ENCODE measurements around the gene TMEM74B. TPM values are rescaled to one million over a fixed set of nuclear protein-coding genes. Genes with fewer than 3 reads are reported as not detected.

Gene TMEM74B
- total and polyA plus RNA-seq, 2 of the 8 experiments (the other 6 are each of a cell fraction or from before 2014, with no cell fraction given): 4.0 to 6.4 TPM

- Histone ChIP-seq H3K27me3 (replicated peaks in 1 of 4; ENCODE audit: control insufficient read depth in 3 of 4, extremely low read depth in 1 of 4, insufficient read depth in 3 of 4, low read length in 3 of 4) (no peaks in the 10 kb centered on the region; a peak in 1 of 7 replicates), H2BK5ac (ENCODE audit: low read depth, low read length) (no peak overlapping the region), H3K56ac (replicated peaks; ENCODE audit: insufficient read length, low read depth, low read length) (no peak overlapping the region), H3K4me2 (ENCODE audit: insufficient read depth in 1 of 2, low read depth in 2 of 2, low read length in 2 of 2) (no peak overlapping the region), H3K9me3 (ENCODE audit: insufficient read depth in 2 of 2, low read depth in 1 of 2, low read length in 1 of 2) (no peaks in the 10 kb centered on the region), H4K5ac (ENCODE audit: insufficient read length, low read depth, low read length) (no peak overlapping the region), H3K4me1 (replicated peaks in 1 of 4; ENCODE audit: control insufficient read depth in 3 of 4, insufficient read depth in 4 of 4, low read length in 3 of 4) (no peaks in the 10 kb centered on the region), H3K9ac (replicated peaks in 1 of 4; ENCODE audit: extremely low read depth in 1 of 4, low read depth in 3 of 4, low read length in 3 of 4) (no peak overlapping the region), H3K14ac (ENCODE audit: insufficient read length) (no peak overlapping the region), H2BK15ac (ENCODE audit: low read length) (no peak overlapping the region), H4K91ac (replicated peaks; ENCODE audit: insufficient read length, low read length) (no peak overlapping the region), H3K4me3 (ENCODE audit: extremely low read depth in 1 of 4, insufficient read depth in 2 of 4, low read depth in 3 of 4, low read length in 4 of 4) (no peak overlapping the region), H3K4ac (replicated peaks; ENCODE audit: insufficient read length, low read depth, low read length) (no peak overlapping the region), H3K23me2 (ENCODE audit: low read depth, low read length) (no peaks in the 10 kb centered on the region), H2AK5ac (ENCODE audit: low read depth, low read length) (no peak overlapping the region), H4K8ac (ENCODE audit: extremely low read depth, insufficient read depth, low read length) (no peak overlapping the region), H3K18ac (ENCODE audit: extremely low read depth, low read length) (no peak overlapping the region), H2BK120ac (replicated peaks; ENCODE audit: low read depth, low read length) (no peak overlapping the region), H3K27ac (ENCODE audit: low read depth, low read length) (no peak overlapping the region), H4K20me1 (replicated peaks in 1 of 2; ENCODE audit: control insufficient read depth in 1 of 2, insufficient read depth in 2 of 2, low read length in 2 of 2) (no peaks in the 10 kb centered on the region), H2BK20ac (ENCODE audit: low read length) (no peak overlapping the region), H3K79me1 (ENCODE audit: low read depth, low read length) (no peaks in the 10 kb centered on the region), H3K23ac (ENCODE audit: insufficient read length) (no peak overlapping the region), H2AFZ (ENCODE audit: low read length) (no peak overlapping the region), H3K36me3 (ENCODE audit: control insufficient read depth in 2 of 4, insufficient read depth in 4 of 4, low read length in 3 of 4) (no peaks in the 10 kb centered on the region), H3K79me2 (ENCODE audit: control insufficient read depth in 1 of 2, insufficient read depth in 2 of 2, low read length in 2 of 2) (no peaks in the 10 kb centered on the region), H2BK12ac (ENCODE audit: low read depth, low read length) (no peak overlapping the region)
- FAIRE-seq (no peak), DNase-seq (ENCODE audit: low read depth in 1 of 2, low spot score in 2 of 2) (no peak)
- POLR2A ChIA-PET (ENCODE audit: partially characterized antibody): interaction anchor here (1.1 kb wide), 2 partner anchors 11 to 12 kb away, joined by 3 to 4 read pairs; no protein-coding TSS in a partner anchor
- CTCF ChIA-PET (ENCODE audit: partially characterized antibody): interaction anchor here (0.7 to 4.1 kb wide), 3 partner anchors 12 to 111 kb away, joined by 3 to 28 read pairs (median 17); no protein-coding TSS in a partner anchor
- 88% methylated on average over 7 of the region's 7 CpGs; no CpG with 5 or more reads in 1 of the 2 experiments for WGBS, 2 experiments (ENCODE audit: extremely low coverage in 1 of 2, insufficient coverage in 1 of 2, insufficient read length in 1 of 2, insufficient replicate concordance in 2 of 2, low coverage in 1 of 2, low lambda C conversion rate in 2 of 2, missing lambda C conversion rate in 1 of 2)
- TF ChIP-seq EGR1 (IDR thresholded peaks at IDR 0.05; ENCODE audit: borderline replicate concordance, low read depth, low read length) (no peak), PHF8 (conservative IDR thresholded peaks at IDR 0.05; ENCODE audit: low read depth, low read length) (no peak), CHD2 (IDR thresholded peaks at IDR 0.05; ENCODE audit: low read length) (no peak), SIX5 (IDR thresholded peaks at IDR 0.05; ENCODE audit: low read depth, low read length) (no peak), NRF1 (IDR thresholded peaks at IDR 0.05; ENCODE audit: low read depth, low read length) (no peak), ATF3 (IDR thresholded peaks at IDR 0.05; ENCODE audit: insufficient read depth, low read depth, low read length) (no peak), RXRA (IDR thresholded peaks at IDR 0.05; ENCODE audit: insufficient read depth, low read depth, low read length) (no peak), GTF2F1 (IDR thresholded peaks at IDR 0.05; ENCODE audit: borderline replicate concordance, low read depth, low read length) (no peak), CBX5 (IDR thresholded peaks at IDR 0.05; ENCODE audit: low read depth, low read length) (no peak), TAF1 (IDR thresholded peaks at IDR 0.05; ENCODE audit: low read depth, low read length) (no peak), KDM1A (IDR thresholded peaks at IDR 0.05; ENCODE audit: borderline replicate concordance, low read length) (no peak)
- TF ChIP-seq, protein P1, sequence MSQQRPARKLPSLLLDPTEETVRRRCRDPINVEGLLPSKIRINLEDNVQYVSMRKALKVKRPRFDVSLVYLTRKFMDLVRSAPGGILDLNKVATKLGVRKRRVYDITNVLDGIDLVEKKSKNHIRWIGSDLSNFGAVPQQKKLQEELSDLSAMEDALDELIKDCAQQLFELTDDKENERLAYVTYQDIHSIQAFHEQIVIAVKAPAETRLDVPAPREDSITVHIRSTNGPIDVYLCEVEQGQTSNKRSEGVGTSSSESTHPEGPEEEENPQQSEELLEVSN (IDR thresholded peaks at IDR 0.05): no peak
These were observed 14.6 kb upstream of the TMEM74B start for GRCh38 chr20:1199212-1199873.
